Measurements from ENCODE around the gene LIN7B. TPM values are rescaled to one million over a fixed set of nuclear protein-coding genes. Genes with fewer than 3 reads are reported as not detected.

LIN7B gene
- total and polyA plus RNA-seq, 9 of the 15 experiments (the other 6 are each of a cell fraction or from before 2014, with no cell fraction given): 0.89 to 15.7 (median 4.0) TPM

GRCh38 chr19:49109569-49110233, 4.5 kb upstream of the LIN7B start:
- CTCF ChIA-PET (ENCODE audit: low intra/inter-chr PET ratio): no interaction called here
- FAIRE-seq: peak; percentile 61

More at GRCh38 chr19:49109569-49110233, 4.5 kb upstream of the LIN7B start:
- peaks cover 52% of the 10 kb centered on the region for H3K36me3 ChIP-seq (ENCODE audit: control insufficient read depth, insufficient read depth, low read length)
- H3K4me1 ChIP-seq (replicated peaks in 1 of 2; ENCODE audit: control insufficient read depth in 2 of 2, insufficient read depth in 2 of 2, low read length in 2 of 2): peaks cover 22 to 53% of the 10 kb centered on the region in 2 experiments
- ATAC-seq: no peak
- no peak overlapping the region for H2AFZ ChIP-seq (ENCODE audit: low read depth, low read length)
- no peak overlapping the region for H3K4me3 ChIP-seq
- peaks cover 7% of the 10 kb centered on the region for H3K79me2 ChIP-seq (ENCODE audit: control insufficient read depth, insufficient read depth, low read length)
- TF ChIP-seq PML (IDR thresholded peaks at IDR 0.05; ENCODE audit: low read length) (0 out of 2 replicates have a peak, but pooled peaks have one; percentile 11), GTF2E2 (tag; IDR thresholded peaks at IDR 0.05) (no peak), POLR2A (conservative IDR thresholded peaks at IDR 0.05) (peak; percentile 46; the same call in 1 of the 2 replicates), CREB3 (tag; conservative IDR thresholded peaks at IDR 0.05; ENCODE audit: low read depth) (no peak), TCF7L2 (IDR thresholded peaks at IDR 0.05; ENCODE audit: low read depth, low read length) (no peak), ZNF184 (CRISPR knock-in tag; IDR thresholded peaks at IDR 0.05) (no peak), ZNF121 (CRISPR knock-in tag; conservative IDR thresholded peaks at IDR 0.05) (no peak), SMARCE1 (IDR thresholded peaks at IDR 0.05) (no peak), BRCA1 (IDR thresholded peaks at IDR 0.05) (no peak), BRCA1 (CRISPR knock-in tag; IDR thresholded peaks at IDR 0.05) (0 out of 2 replicates have a peak, but pooled peaks have one; percentile 26), ZBTB33 (CRISPR knock-in tag; IDR thresholded peaks at IDR 0.05) (0 out of 2 replicates have a peak, but pooled peaks have one; percentile 18), ZNF740 (CRISPR knock-in tag; IDR thresholded peaks at IDR 0.05) (no peak), ZNF740 (tag; IDR thresholded peaks at IDR 0.05) (0 out of 4 replicates have a peak, but pooled peaks of 1 of the 2 experiments have one; percentile 26), ZBTB8A (IDR thresholded peaks at IDR 0.05; ENCODE audit: partially characterized antibody) (no peak), STAG1 (CRISPR knock-in tag; IDR thresholded peaks at IDR 0.05; ENCODE audit: borderline replicate concordance) (no peak)
- peaks cover 14% of the 10 kb centered on the region for H4K20me1 ChIP-seq (replicated peaks; ENCODE audit: control insufficient read depth, insufficient read depth, low read length)
- H3K9ac ChIP-seq (ENCODE audit: insufficient read depth in 1 of 2, low read depth in 2 of 2, low read length in 2 of 2): peak overlapping the region in 1 of 2 experiments; percentile 57; a peak in 1 of 4 replicates
- intact Hi-C loops (cut with micrococcal nuclease) (no loop called here), in situ Hi-C loops (cut with MboI) (loop anchor here (10.0 kb wide), 1 partner anchor 1225 kb away; no protein-coding TSS in a partner anchor)
- DNase-seq (ENCODE audit: extremely low read depth in 1 of 4, low spot score in 3 of 4): no peak
- 78% methylated on average over 5 of the region's 8 CpGs for WGBS (ENCODE audit: insufficient coverage, low coverage, missing lambda C conversion rate)
- POLR2A ChIA-PET: interaction anchor here (0.6 to 2.2 kb wide), 4 partner anchors 14 to 229 kb away, joined by 3 to 12 read pairs (median 4); no protein-coding TSS in a partner anchor
- H3K27ac ChIP-seq (ENCODE audit: extremely low read depth, low read depth, low read length): no peak overlapping the region
- peaks cover 11% of the 10 kb centered on the region for H3K9me1 ChIP-seq (ENCODE audit: control insufficient read depth, insufficient read depth, low read length)
- H3K4me2 ChIP-seq (ENCODE audit: insufficient read depth, low read length): no peak overlapping the region
- no TSS peak for BruUV-seq (replicated peaks)
- no peaks in the 10 kb centered on the region for H3K9me3 ChIP-seq (replicated peaks; ENCODE audit: control insufficient read depth, insufficient read depth, low read depth, low read length)
- H3K27me3 ChIP-seq (ENCODE audit: control insufficient read depth in 2 of 2, insufficient read depth in 2 of 2, low read length in 2 of 2): no peaks in the 10 kb centered on the region
